H9 (cell line): Measurements from ENCODE around the gene ITPR2. TPM values are rescaled to one million over a fixed set of nuclear protein-coding genes. Genes with fewer than 3 reads are reported as not detected.

Source experiments
- DNase-seq: peaks from one replicate; pipeline ENCODE4 v3.0.0-alpha.2; 2017
- H2AFZ ChIP-seq: one replicate; pipeline ENCODE4 v1.6.1; 2013; ENCODE audit warnings: mild to moderate bottlenecking, low read length, control low read depth, moderate library complexity
- H2AK5ac ChIP-seq: 2 replicates; pipeline ENCODE4 v1.6.1; 2013; ENCODE audit warnings: low read length, control low read depth, mixed read lengths; ENCODE audit not compliant: insufficient read length
- H2BK120ac ChIP-seq: one replicate; pipeline ENCODE4 v1.6.1; 2013; ENCODE audit warnings: low read depth, mild to moderate bottlenecking, low read length, control low read depth, inconsistent platforms; ENCODE audit not compliant: poor library complexity, severe bottlenecking
- H2BK12ac ChIP-seq: 2 replicates; pipeline ENCODE4 v1.6.1; 2013; ENCODE audit warnings: low read length, control low read depth, mixed read lengths, low read depth; ENCODE audit not compliant: insufficient read length
- H2BK15ac ChIP-seq: 2 replicates; pipeline ENCODE4 v1.6.1; 2013; ENCODE audit warnings: low read depth, low read length, control low read depth
- H2BK20ac ChIP-seq: one replicate; pipeline ENCODE4 v1.6.1; 2013; ENCODE audit warnings: low read depth, mild to moderate bottlenecking, low read length, control low read depth, inconsistent platforms; ENCODE audit not compliant: poor library complexity, severe bottlenecking
- H2BK5ac ChIP-seq: 2 replicates; pipeline ENCODE4 v1.6.1; 2013; ENCODE audit warnings: low read length, control low read depth, mixed read lengths; ENCODE audit not compliant: insufficient read length
- H3K14ac ChIP-seq: 2 replicates; pipeline ENCODE4 v1.6.1; 2013; ENCODE audit warnings: low read length, control low read depth; ENCODE audit not compliant: insufficient read depth
- H3K18ac ChIP-seq: 2 replicates; pipeline ENCODE4 v1.6.1; 2013; ENCODE audit warnings: low read depth, mild to moderate bottlenecking, mixed read lengths, low read length, control low read depth; ENCODE audit not compliant: insufficient read length
- H3K23ac ChIP-seq: 2 replicates; pipeline ENCODE4 v1.6.1; 2013; ENCODE audit warnings: low read length, control low read depth, mixed read lengths, low read depth; ENCODE audit not compliant: insufficient read length
- H3K23me2 ChIP-seq: 2 replicates; pipeline ENCODE4 v1.6.1; 2013; ENCODE audit warnings: low read depth, mild to moderate bottlenecking, mixed read lengths, low read length, control low read depth; ENCODE audit not compliant: insufficient read length, poor library complexity, severe bottlenecking
- H3K27ac ChIP-seq: 2 replicates; pipeline ENCODE4 v1.5.1; 2013; ENCODE audit warnings: low read length, control low read depth, mixed read lengths, low read depth; ENCODE audit not compliant: insufficient read length
- H3K27me3 ChIP-seq: 2 replicates; pipeline ENCODE4 v1.6.1; 2013; ENCODE audit warnings: low read length, control low read depth, inconsistent platforms; ENCODE audit not compliant: insufficient read depth
- H3K4ac ChIP-seq: 2 replicates; pipeline ENCODE4 v1.6.1; 2013; ENCODE audit warnings: low read depth, mild to moderate bottlenecking, control low read depth, inconsistent platforms, low read length, moderate library complexity
- H3K4me1 ChIP-seq: 2 replicates; pipeline ENCODE4 v1.6.1; 2013; ENCODE audit warnings: low read length, control low read depth, inconsistent platforms; ENCODE audit not compliant: insufficient read depth
- H3K4me2 ChIP-seq: 2 replicates; pipeline ENCODE4 v1.6.1; 2013; ENCODE audit warnings: low read length, control low read depth, mixed read lengths; ENCODE audit not compliant: insufficient read length, insufficient read depth
- H3K56ac ChIP-seq: 2 replicates; pipeline ENCODE4 v1.6.1; 2013; ENCODE audit warnings: low read depth, mild to moderate bottlenecking, mixed read lengths, low read length, control low read depth; ENCODE audit not compliant: insufficient read length
- H3K79me1 ChIP-seq: 2 replicates; pipeline ENCODE4 v1.6.1; 2013; ENCODE audit warnings: low read depth, mild to moderate bottlenecking, moderate library complexity, low read length, control low read depth, inconsistent platforms; ENCODE audit not compliant: insufficient read depth, poor library complexity, severe bottlenecking
- H3K79me2 ChIP-seq: 2 replicates; pipeline ENCODE4 v1.6.1; 2013; ENCODE audit warnings: low read length, control low read depth, inconsistent platforms; ENCODE audit not compliant: insufficient read depth
- H3K9ac ChIP-seq: 2 replicates; pipeline ENCODE4 v1.6.1; 2013; ENCODE audit warnings: low read length, control low read depth, mixed read lengths; ENCODE audit not compliant: insufficient read length; ENCODE audit errors: extremely low read depth
- H3K9me3 ChIP-seq: one replicate; pipeline ENCODE4 v1.6.1; 2013; ENCODE audit warnings: low read depth, low read length, inconsistent platforms; ENCODE audit not compliant: control insufficient read depth
- H3T11ph ChIP-seq: one replicate; pipeline ENCODE4 v1.6.1; 2013; ENCODE audit warnings: mild to moderate bottlenecking, low read length, control low read depth, inconsistent platforms
- H4K20me1 ChIP-seq: one replicate; pipeline ENCODE4 v1.6.1; 2013; ENCODE audit not compliant: control insufficient read depth, insufficient read length, insufficient read depth
- H4K5ac ChIP-seq: 2 replicates; pipeline ENCODE4 v1.6.1; 2013; ENCODE audit warnings: low read depth, mild to moderate bottlenecking, mixed read lengths, low read length, control low read depth; ENCODE audit not compliant: insufficient read length
- H4K8ac ChIP-seq: replicated peaks from 2 replicates; pipeline ENCODE4 v1.6.1; 2013; ENCODE audit warnings: low read length, control low read depth, mixed read lengths, low read depth; ENCODE audit not compliant: insufficient read length
- H4K91ac ChIP-seq: 2 replicates; pipeline ENCODE4 v1.6.1; 2013; ENCODE audit warnings: low read depth, mild to moderate bottlenecking, moderate library complexity, mixed read lengths, low read length, control low read depth; ENCODE audit not compliant: insufficient read length
- H3K27ac Mint-ChIP-seq, 3 experiments: 2 replicates in 2 of 3; 3 replicates in 1 of 3; pipeline ENCODE4 v1.8.0; 2020 to 2021; ENCODE audit warnings: mixed read lengths in 3 of 3, mild to moderate bottlenecking in 1 of 3, moderate library complexity in 1 of 3
- H3K27me3 Mint-ChIP-seq: 2 replicates; pipeline ENCODE4 v1.8.0; 2021; ENCODE audit warnings: low read depth, mild to moderate bottlenecking, moderate library complexity, mixed read lengths
- H3K36me3 Mint-ChIP-seq, 3 experiments: 2 replicates in 2 of 3; 3 replicates in 1 of 3; pipeline ENCODE4 v1.8.0; 2020 to 2021; ENCODE audit warnings: low read depth in 3 of 3, mixed read lengths in 3 of 3; ENCODE audit not compliant: insufficient read depth in 1 of 3
- H3K4me1 Mint-ChIP-seq, 2 experiments: 2 replicates each; pipeline ENCODE4 v1.8.0; 2020; ENCODE audit warnings: mixed read lengths in 2 of 2
- H3K4me3 Mint-ChIP-seq, 2 experiments: 2 replicates in 1 of 2; 3 replicates in 1 of 2; pipeline ENCODE4 v1.8.0; 2020 to 2021; ENCODE audit warnings: mild to moderate bottlenecking in 2 of 2, mixed read lengths in 2 of 2, moderate library complexity in 1 of 2
- H3K9me3 Mint-ChIP-seq, 2 experiments: 2 replicates in 1 of 2; 3 replicates in 1 of 2; pipeline ENCODE4 v1.8.0; 2020; ENCODE audit warnings: mild to moderate bottlenecking in 2 of 2, mixed read lengths in 2 of 2, moderate library complexity in 1 of 2
- CTCF ChIP-seq: fragments of 200-600 bp; sonication (generic); conservative IDR thresholded peaks from 3 replicates; pipeline ENCODE4 v1.8.0; 2021; ENCODE audit warnings: antibody characterized with exemption, mild to moderate bottlenecking
- WGBS: extraction: QIAGEN DNeasy Blood & Tissue Kit; methylation state at CpG from one replicate; pipeline ENCODE4 v1.1.7; 2013; ENCODE audit warnings: missing lambda C conversion rate, low lambda C conversion rate, mixed read lengths; ENCODE audit not compliant: insufficient read length; ENCODE audit errors: extremely low coverage; 5-methylcytosine and 5-hydroxymethylcytosine counted together
- total RNA-seq: library from RNA; stranded (reverse); gene quantifications from 2 replicates; pipeline ENCODE4 v1.2.1, GENCODE V29; 2021

Gene ITPR2
- total RNA-seq, 1 experiment from 2014 or later, result 14.8 TPM

DNA sequence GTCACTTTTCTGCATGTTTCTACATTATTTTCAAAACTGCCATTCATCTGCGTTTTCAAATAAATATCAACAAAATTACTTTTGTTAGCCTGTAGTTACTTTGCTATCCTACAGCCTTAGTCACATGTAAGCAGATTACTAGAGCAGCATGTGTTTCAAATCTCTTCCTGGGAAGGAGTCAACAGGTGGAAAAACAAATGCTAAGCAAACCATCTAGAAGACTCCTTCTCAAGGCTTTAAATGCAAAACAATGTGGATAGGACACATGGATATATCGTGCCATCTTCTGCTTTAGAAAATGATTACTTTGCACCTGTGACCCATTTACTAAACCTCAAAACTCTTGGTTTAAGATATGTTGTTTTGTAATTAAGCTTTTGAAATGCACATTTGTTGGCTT lies 528.7 kb downstream of the ITPR2 start:
- H3K9me3 Mint-ChIP-seq, result peaks cover 0 to 10% of the 10 kb centered on the region in 2 experiments; a peak in 2 of 5 replicates
- H3K79me2 ChIP-seq, result no peaks in the 10 kb centered on the region
- H4K5ac ChIP-seq, result no peak overlapping the region
- H2BK12ac ChIP-seq, result no peak overlapping the region
- no peak overlapping the region for H3K4me3 Mint-ChIP-seq
- no peak overlapping the region for H3T11ph ChIP-seq
- H4K8ac ChIP-seq, result no peak overlapping the region
- H2BK5ac ChIP-seq, result no peak overlapping the region
- H2BK15ac ChIP-seq, result no peak overlapping the region
- no peak overlapping the region for H3K4ac ChIP-seq
- no peak overlapping the region for H2BK20ac ChIP-seq
- no peak overlapping the region for H3K18ac ChIP-seq
- no CpG with 5 or more reads among the region's 2 CpGs for WGBS
- no peak overlapping the region for H3K27ac ChIP-seq
- H3K27me3 ChIP-seq, result no peaks in the 10 kb centered on the region
- H3K56ac ChIP-seq, result no peak overlapping the region
- H2AFZ ChIP-seq, result no peak overlapping the region
- H3K23me2 ChIP-seq, result no peaks in the 10 kb centered on the region
- H4K20me1 ChIP-seq, result no peaks in the 10 kb centered on the region
- no peaks in the 10 kb centered on the region for H3K79me1 ChIP-seq
- TF ChIP-seq CTCF, result no peak
- no peak overlapping the region for H2BK120ac ChIP-seq
- no peaks in the 10 kb centered on the region for H3K36me3 Mint-ChIP-seq
- no peak for DNase-seq
- no peaks in the 10 kb centered on the region for H3K4me1 ChIP-seq
- no peak overlapping the region for H4K91ac ChIP-seq
- H3K9me3 ChIP-seq, result no peaks in the 10 kb centered on the region
- H3K4me1 Mint-ChIP-seq, result no peaks in the 10 kb centered on the region
- no peak overlapping the region for H2AK5ac ChIP-seq
- H3K27ac Mint-ChIP-seq, result no peak overlapping the region
- H3K9ac ChIP-seq, result no peak overlapping the region
- H3K23ac ChIP-seq, result no peak overlapping the region
- H3K27me3 Mint-ChIP-seq, result no peaks in the 10 kb centered on the region; the same call in none of the 2 replicates
- no peak overlapping the region for H3K14ac ChIP-seq
- H3K4me2 ChIP-seq, result no peak overlapping the region
